Measurements from ENCODE around the gene DNAJB6.

- no peak for TF ChIP-seq CTCF (IDR thresholded peaks at IDR 0.05)
- TF ChIP-seq ZFX (IDR thresholded peaks at IDR 0.05; ENCODE audit: borderline replicate concordance): no peak
These were observed 62.4 kb downstream of the DNAJB6 start for GRCh38 chr7:157399086-157399687.

All from 22Rv1 (cell line).